ENCODE results near the gene CTTNBP2.

CTTNBP2 gene

DNA sequence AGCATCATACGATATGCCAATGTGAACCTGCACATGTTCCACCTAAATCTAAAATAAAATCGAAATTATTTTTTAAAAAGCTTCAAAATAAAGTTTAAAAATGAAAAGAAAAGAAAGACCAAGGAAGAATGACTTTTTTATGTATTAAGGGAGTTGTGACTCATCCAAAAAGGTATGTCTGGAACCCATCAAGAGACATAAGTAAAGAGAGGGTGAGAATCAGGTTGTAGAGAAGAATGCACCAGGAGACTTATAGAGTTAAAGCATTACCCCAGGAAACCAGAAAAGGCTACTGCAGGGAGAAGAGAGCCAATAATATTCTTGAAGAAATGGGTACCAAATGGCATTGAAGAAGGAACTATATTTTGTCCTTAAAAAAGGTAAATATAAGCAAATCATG lies 69.8 kb downstream of the CTTNBP2 start:
- no peak for DNase-seq (ENCODE audit: extremely low spot score)
- ChIA-PET CTCF (interaction anchor here (1.4 to 2.6 kb wide), 4 partner anchors 10 to 29 kb away, joined by 3 to 7 read pairs (median 5); no protein-coding TSS in a partner anchor), POLR2A (no interaction called here)
- TF ChIP-seq, protein P1, sequence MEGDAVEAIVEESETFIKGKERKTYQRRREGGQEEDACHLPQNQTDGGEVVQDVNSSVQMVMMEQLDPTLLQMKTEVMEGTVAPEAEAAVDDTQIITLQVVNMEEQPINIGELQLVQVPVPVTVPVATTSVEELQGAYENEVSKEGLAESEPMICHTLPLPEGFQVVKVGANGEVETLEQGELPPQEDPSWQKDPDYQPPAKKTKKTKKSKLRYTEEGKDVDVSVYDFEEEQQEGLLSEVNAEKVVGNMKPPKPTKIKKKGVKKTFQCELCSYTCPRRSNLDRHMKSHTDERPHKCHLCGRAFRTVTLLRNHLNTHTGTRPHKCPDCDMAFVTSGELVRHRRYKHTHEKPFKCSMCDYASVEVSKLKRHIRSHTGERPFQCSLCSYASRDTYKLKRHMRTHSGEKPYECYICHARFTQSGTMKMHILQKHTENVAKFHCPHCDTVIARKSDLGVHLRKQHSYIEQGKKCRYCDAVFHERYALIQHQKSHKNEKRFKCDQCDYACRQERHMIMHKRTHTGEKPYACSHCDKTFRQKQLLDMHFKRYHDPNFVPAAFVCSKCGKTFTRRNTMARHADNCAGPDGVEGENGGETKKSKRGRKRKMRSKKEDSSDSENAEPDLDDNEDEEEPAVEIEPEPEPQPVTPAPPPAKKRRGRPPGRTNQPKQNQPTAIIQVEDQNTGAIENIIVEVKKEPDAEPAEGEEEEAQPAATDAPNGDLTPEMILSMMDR (IDR thresholded peaks at IDR 0.05; ENCODE audit: control extremely low read depth, extremely low read depth, low read depth, missing control alignments), result no peak

DNA sequence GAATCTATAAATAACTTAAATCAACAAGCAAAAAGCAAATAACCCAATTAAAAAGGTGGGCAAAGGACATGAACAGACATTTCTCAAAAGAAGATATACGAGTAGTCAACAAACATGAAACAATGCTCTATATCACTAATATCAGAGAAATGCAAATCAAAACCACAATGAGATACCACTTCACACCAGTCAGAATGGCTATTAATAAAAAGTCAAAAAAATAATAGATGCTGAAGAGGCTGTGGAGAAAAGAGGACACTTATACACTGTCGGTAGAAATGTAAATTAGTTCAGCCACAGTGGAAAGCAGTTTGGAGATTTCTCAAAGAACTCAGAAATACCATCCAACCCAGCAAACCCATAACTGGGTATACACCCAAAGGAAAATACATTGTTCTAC lies 70.6 kb downstream of the CTTNBP2 start:
- CTCF ChIA-PET, result interaction anchor here (0.7 to 2.6 kb wide), 2 partner anchors 10 to 550 kb away, joined by 3 to 6 read pairs; no protein-coding TSS in a partner anchor
- DNase-seq (ENCODE audit: extremely low spot score), result no peak
- TF ChIP-seq, protein P1 (IDR thresholded peaks at IDR 0.05; ENCODE audit: control extremely low read depth, extremely low read depth, low read depth, missing control alignments), result no peak
- POLR2A ChIA-PET, result no interaction called here

DNA sequence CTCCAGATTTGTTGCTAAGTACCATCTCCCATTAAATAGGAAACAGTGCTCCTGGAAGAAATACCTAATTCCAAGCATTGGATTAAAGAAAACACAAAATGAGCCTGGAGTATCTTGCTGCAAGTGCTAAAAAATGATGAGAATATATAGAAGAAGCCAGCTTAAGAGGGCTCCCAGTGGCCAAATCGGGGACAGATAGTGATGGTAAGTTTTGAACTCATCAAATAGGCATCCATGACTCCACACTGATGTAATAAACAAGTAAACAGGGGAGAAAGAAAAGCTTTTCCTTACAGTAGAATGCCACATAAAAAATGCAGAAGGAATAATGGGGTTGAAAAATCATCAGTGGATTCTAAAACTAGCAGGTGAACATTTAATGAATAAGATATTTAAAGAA lies 72.4 kb downstream of the CTTNBP2 start:
- POLR2A ChIA-PET, result no interaction called here
- CTCF ChIA-PET, result interaction anchor here (1.0 kb wide), 1 partner anchor 9 kb away, joined by 3 read pairs; no protein-coding TSS in a partner anchor
- no peak for DNase-seq (ENCODE audit: extremely low spot score)
- TF ChIP-seq, protein P1 (IDR thresholded peaks at IDR 0.05; ENCODE audit: control extremely low read depth, extremely low read depth, low read depth, missing control alignments), result no peak

DNA sequence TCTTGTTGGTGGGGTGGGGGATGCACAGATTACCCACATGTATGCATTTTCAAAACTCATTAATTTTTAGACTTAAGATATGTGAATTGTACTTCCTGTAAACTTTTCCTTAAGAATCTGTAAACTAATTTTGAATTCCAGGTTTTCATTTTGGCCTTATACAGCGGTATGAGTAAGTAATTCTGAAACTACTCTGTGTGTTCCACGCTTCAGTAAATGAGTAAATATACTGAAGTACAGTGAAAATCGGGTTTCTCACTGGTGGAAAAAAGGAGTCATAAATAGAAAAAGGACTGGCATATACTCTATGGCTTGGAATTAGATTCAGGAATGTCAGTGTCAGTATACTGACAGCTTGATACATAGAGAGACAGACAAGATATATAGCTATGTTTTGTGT lies 72.8 kb downstream of the CTTNBP2 start:
- no peak for DNase-seq (ENCODE audit: extremely low spot score)
- ChIA-PET POLR2A (no interaction called here), CTCF (interaction anchor here (1.0 kb wide), 1 partner anchor 10 kb away, joined by 3 read pairs; no protein-coding TSS in a partner anchor)
- TF ChIP-seq, protein P1 (IDR thresholded peaks at IDR 0.05; ENCODE audit: control extremely low read depth, extremely low read depth, low read depth, missing control alignments), result no peak

DNA sequence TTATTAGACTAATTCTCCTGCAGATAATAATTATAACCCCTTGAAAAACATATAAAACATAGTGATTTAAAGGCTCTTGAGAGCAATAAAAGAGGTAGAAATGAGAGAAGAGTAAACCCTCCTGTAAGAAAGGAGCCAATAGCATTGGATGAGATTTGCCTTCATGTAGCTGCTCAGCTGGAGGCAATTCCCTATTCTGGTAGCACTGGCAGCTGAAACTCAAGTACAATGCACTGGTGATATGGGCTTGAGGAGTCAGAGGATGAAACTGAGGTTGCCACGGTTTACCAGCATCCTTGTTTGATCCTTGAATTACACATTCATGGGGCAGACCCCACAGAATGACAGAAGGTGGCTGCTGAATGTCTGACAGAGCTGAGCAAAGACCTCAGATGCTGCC lies 76.4 kb downstream of the CTTNBP2 start:
- no peak for DNase-seq (ENCODE audit: extremely low spot score)
- ChIA-PET POLR2A (no interaction called here), CTCF (interaction anchor here (1.4 to 1.7 kb wide), 2 partner anchors 8 to 29 kb away, joined by 3 to 6 read pairs; no protein-coding TSS in a partner anchor)
- TF ChIP-seq, protein P1 (IDR thresholded peaks at IDR 0.05; ENCODE audit: control extremely low read depth, extremely low read depth, low read depth, missing control alignments), result no peak

DNA sequence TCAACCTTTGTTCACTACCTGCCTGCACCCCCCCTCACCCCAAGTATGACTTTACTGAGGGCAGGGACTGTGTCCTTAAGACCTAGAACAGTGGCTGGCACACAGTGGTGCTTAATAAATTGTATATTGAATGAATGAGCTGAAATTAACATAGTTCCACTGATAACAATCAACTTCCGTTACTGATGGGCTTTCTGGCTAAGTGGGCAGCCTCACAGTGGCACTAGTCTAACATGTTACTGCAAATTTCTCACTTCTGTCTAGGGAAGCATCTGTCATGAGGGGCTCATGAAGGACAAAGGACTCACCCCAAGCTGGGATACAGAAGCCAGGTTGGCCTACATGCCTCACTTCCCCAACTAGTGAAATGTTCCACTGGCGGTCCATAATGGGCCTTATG lies 79.3 kb downstream of the CTTNBP2 start:
- TF ChIP-seq, protein P1 (IDR thresholded peaks at IDR 0.05; ENCODE audit: control extremely low read depth, extremely low read depth, low read depth, missing control alignments), result no peak
- ChIA-PET CTCF (interaction anchor here (0.9 to 2.5 kb wide), 3 partner anchors 14 to 72 kb away, joined by 3 to 8 read pairs (median 4); no protein-coding TSS in a partner anchor), POLR2A (no interaction called here)
- no peak for DNase-seq (ENCODE audit: extremely low spot score)
